ENCODE results near the gene KRT1.
A peak's percentile ranks its signal among the peaks of the same experiment; 100 is the strongest.

KRT1 gene

DNA sequence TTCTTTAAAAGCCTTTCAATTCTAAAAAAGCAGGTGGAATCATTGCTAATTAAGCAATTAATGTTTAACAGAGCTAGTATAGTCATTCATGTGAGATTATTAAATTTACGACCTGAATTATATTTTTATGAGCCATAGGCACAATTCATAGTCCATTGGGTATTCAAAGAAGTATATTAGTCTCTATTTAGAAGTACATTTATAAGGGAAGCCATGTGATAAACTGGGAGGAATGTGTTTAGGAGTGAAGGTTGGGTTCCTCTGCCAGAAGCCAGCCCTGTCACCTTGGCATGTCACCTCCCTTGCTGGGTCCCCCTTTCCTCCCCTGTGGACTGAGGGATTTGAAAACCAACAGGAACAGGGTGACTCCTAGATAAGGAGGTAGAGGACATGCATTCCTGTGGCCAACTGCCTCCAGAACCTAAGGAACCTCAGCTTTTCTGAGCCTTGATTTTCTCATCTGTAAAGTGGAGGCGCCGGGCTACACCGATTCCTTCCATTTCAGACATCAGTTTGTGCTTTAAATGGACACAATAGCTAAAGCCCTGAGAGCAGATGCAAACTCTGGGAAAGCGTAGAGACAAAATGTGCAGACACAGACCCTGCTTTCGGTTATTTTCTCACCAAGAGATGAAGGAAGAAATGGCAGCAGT lies 22.8 kb downstream of the KRT1 start:
- DNase-seq = no peak

DNA sequence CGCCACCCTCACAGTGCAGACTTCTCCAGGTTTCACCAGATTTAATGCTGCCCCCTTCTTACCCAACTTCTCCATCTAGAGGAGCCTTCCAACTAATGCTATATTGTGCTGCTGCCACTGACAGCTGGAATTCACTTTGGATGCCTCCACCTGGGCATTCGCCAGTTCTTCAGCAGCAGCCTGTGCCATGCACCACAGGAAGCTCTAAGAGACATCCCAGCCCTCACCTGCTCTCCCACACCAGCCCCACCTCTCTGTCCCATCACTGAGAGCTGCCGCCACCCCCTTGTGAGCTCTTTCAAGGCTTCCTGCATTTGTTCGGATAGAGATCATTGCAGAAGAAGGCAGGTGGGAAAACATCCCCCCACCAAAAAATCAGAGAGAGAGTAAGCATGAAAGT lies 23.6 kb downstream of the KRT1 start:
- no peak for DNase-seq

DNA sequence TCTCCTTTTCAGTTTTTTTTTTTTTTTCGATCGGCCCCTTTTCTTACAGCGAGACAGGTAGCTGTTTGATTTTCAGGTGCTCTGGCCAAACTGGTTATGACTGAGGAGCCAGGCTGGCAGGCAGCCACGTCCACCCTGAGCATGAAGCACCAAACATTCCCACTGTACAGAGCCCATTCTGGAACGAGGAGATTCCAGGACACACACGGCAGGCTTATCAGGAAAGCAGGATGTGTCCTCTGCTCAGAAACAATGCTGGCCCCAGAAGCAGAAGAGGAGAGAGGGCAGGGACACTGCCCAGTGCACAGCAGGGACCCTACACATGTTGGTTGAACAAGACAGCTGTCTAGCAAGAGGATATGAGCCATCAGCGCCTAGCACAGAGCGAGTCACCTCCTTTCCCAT lies 24.5 kb downstream of the KRT1 start:
- no peak for DNase-seq

DNA sequence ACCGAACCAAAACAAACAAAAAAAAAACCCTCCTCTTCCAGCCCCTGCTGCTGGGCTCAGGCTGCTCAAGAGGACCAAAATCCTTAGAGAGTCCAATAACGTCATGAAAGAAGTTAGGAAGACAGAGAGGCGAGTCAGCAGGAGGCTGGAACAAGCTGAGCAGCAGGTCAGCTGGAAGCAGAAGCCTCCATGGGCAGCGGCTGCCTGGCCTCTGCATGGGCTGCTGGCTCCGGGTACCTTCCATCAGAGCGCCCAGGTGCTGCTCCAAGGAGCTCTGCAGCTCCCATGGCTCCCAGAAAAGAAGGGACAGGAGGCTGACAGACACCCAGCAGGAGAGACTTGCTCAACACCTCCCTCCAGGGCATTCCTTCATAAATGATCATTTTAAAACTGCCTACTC lies 25.0 kb downstream of the KRT1 start:
- no peak for DNase-seq

DNA sequence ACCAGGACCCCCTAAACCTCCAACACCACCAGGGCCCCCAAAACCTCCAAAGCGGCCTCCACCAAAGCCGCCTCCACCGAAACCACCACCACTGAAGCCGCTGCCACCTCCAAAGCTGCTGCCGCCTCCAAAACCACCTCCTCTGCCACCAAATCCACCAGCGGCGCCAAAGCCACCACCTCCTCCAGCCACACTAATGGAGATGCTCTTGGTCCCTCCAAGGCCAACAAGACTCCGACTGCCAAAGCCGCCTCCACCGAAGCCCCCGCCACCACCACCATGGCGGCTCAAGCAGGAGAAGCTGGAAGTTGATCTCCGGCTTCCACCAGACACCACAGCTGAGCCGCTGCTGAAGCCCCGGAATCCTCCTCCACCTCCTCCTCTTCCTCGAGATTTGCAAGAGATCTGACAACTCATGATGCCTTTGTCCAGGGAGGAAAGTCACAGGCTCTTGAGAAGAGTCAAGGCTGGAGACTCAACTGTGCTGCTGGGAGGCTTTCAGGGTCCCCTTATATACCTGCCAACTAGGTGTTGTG lies 28.4 kb downstream of the KRT1 start, which contains the start of gene KRT2:
Gene KRT2, minus strand, starts transcription at position 486 of the 536 bp plus-strand sequence. Its CDS starts 69 bp downstream, at position 417.
- no peak for DNase-seq

DNA sequence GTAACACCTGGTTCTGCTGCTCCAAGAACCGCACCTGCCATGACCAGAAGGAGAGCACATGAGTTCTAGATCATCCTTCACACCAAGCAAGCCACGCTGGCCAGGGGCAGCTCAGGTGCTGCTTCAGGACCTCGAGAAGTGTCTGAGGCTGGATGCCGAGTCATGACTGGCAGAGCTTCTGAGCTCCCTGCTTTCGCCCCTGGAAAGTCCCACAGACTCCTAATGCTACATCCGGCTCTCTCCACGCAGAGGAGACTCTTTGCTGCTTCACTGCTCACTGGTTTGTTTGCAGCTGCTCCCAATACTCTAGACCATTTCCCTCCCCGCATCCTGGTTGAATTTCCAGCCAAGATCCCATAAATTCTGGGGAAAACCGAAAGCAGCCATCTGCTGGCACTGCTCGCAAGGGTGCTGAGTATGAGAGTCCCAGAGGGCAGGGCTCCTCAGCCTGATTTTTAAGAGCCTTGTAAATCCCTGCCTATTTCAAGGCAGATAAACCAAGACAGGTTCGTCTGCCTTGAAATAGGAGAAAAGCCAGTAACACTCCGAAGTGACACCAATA lies 29.6 kb downstream of the KRT1 start:
- DNase-seq = no peak

DNA sequence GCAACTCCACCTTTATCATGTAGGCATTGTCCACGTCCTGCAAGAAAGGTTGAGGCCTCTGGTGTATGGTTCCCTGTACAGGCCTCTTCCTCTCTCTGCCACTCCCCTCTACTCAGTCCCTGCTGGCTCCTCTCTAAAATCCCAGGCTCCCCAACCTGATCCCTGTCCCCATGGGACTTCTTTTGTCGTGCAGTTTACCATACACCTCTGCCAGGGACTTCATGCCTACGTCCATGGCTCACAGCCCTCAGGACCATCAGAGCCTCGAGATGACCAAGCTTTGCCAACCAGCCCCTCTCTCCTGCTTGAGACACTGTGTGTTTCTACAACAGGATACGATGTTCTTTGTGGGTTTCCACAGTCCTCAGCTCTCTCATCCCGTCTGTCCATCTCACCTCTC lies 31.1 kb downstream of the KRT1 start:
- DNase-seq = no peak

DNA sequence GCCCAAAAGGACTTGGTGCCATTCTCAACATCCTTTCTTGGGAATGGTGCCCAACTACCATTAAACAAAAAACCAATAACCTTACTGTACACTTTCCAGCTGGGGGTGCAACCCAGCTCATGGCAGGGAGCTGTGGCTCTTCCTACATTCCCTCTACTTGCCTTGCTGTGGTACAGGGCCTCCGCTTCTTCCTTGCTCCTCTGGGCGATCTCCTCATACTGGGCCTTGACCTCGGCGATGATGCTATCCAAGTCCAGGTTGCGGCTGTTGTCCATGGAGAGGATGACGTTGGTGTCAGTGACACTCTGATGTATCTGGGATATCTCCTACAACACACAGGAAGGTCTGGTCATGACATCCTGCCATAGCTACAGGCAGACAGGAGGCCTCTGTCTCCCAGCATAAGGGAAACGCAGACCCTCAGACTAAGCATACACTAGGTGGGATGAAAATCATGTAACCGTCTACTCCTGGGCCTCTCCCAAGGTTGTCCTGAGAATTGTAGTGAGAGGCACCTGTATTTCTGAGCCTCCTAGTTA lies 32.1 kb downstream of the KRT1 start:
- DNase-seq = no peak

DNA sequence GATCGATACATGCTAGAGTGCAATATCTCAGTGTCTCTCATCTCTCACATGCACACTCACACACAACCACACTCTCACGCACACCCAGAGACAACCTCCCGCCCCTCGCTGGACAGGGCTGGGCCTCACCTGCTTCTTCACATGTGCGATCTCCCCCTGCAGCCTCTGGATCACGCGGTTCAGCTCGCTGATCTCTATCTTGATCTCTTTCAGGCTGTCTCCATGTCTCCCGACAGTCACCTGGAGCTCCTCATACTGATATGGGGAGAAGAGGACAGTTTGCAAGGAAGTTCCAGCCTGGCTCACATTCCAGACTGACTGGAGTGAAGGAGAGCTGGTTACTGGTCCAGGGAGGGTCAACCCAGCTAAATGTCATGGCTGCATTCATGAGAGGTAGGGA lies 32.6 kb downstream of the KRT1 start:
- DNase-seq = no peak

DNA sequence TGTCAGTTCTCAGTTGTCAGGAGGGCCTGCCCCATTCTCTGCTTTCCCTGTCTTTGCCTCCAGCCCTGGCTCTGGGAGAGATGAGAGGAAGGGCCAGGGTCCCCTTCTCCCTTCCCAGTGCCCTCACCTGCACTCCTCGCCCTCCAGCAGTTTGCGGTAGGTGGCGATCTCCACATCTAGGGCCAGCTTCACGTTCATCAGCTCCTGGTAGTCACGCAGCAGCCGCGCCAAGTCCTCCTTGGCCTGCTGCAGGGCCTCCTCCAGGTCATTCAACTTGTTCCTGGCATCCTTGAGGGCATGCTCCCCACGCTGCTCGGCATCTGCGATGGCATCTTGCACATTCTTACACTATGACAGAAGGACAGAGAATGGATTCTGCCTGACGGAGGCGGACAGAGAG lies 33.6 kb downstream of the KRT1 start:
- DNase-seq = no peak

DNA sequence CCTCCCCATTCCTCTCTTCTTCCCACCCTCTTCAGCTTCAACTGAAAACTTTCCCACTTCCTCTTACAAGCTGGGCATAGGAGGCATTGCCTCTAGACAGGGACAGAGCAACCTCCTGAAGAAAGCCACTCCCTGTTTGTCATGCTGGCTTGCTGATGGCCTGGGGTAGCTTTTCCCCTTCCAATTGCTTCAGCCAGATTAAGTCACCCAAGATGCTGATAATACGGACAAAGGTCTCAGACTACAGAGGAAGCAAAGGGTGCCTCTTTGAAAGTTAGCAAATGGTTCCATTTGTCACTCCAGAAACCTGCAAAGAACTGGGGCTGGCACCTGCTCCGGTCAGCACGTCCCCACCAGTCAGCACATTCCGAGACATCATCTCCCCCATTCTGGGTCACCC lies 34.2 kb downstream of the KRT1 start:
- DNase-seq = no peak

DNA sequence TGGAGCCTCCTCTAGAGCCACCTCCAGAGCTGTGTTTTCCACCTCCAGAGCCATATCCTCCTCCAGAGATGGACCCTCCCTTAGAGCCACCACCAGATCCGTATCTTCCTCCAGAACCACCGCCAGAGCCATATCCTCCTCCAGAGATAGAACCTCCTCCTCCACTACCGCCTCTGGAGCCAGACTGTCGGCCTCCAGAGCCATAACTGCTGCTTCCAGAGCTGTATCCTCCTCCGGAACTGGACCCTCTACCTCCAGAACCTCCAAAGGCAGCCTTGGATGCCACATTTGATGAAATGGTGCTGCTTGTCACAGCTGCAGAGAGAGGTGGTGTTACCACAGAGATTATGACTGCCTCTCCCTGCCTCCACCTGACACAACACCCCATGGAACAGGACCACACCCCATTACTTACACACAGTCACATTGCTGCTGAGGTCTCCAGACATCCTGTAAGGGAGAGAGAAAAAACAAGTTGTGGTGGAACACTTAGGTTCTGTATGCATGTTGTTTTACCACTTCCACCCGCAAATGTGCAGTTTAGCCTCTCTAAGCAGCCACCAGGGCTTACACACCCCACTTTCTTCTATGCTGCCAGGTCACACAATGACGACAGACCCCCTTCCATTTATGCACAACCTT lies 35.0 kb downstream of the KRT1 start:
- DNase-seq = peak; percentile 67

DNA sequence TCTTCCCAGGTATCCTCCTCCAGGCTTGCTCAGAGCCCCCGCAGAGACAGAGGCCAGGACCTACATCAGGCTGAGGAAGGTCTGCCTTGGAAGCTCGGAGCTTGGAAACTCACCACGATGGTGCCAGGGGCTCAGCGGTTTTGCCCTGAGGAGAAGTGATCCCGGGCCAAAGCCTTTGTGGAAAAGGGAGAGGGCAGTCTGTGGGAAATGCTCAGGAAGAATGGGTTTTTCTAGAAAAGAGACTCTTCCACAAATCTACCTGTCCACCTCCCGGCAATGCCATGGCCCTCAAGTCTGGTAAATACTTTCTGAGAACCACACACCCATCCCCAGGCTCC lies 36.2 kb downstream of the KRT1 start:
- no peak for DNase-seq

DNA sequence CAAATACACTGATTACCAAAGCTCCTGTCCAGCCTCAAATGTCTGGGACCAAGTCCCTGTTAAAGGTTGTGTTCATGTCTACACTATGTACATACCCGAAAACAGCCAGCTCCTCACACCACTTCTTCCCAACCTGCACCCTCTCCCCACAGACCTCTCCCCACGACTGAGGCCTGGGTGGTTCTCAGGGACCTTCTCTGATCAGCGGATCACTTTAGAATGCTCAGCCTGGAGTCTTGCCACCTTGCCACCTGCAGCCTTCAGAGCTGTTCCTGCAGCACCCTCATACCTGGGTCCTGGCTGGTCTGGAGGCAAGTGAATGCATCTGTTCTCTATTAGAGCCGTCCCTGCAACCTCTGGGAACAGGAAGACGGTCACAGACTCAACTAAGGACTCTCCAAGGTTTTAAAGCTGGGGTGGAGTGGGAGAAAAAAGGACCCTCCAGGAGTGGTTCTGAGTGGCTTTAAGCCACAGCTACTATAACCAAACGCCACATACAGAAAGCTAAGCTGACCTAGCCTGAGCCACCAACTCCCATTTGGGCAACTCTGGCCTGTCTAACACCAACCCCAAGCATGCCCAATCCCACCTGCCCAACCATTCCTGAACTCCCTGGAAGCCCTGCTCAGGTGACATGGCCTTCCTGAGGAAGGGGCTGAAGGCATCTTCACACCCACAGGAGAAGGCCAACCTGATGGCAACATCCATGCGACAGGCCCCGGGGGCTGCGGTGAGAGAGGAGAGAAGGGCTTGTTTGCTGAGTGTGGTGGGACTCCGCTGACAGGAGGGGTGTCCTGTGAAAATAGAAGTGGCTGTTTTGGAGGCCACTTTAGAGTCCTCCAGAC lies 36.8 kb downstream of the KRT1 start:
- no peak for DNase-seq

DNA sequence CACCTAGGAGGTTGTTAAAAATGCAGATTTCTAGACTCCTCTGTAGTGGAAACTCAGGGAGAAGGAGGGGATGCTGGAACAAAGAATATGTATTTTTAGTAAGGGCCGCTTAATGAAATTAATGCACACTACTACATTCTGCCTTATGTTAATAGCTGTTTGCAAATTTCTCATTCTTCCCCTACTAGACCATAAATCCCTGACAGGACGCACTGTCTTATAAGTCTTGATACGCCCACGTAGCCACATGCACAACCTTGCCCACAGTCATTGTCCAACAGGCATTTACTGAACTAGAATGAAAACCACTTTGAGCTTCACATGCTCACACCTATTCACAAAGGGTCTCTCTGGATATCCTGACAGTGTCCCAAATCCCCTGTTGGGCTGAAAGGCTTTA lies 38.7 kb downstream of the KRT1 start:
- no peak for DNase-seq

DNA sequence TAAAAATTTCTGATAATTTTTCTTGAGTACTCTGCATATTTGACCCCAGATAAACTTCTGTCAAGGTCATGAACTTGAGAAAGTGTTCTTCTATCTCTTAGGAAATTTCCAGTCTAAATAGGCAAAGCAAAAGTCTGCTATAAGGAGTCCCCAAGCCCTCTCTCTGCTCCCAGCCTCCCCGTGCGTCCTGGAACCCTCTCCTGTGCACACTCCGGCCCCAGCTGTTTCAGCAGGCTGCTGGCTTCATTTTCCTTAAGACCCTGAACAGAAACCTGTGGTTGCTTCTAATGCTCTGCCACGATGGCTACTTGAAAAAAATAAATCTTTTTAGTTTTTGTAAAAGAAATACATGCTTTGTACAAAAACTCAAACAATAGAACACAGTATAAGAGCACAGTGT lies 42.9 kb downstream of the KRT1 start:
- DNase-seq = no peak

DNA sequence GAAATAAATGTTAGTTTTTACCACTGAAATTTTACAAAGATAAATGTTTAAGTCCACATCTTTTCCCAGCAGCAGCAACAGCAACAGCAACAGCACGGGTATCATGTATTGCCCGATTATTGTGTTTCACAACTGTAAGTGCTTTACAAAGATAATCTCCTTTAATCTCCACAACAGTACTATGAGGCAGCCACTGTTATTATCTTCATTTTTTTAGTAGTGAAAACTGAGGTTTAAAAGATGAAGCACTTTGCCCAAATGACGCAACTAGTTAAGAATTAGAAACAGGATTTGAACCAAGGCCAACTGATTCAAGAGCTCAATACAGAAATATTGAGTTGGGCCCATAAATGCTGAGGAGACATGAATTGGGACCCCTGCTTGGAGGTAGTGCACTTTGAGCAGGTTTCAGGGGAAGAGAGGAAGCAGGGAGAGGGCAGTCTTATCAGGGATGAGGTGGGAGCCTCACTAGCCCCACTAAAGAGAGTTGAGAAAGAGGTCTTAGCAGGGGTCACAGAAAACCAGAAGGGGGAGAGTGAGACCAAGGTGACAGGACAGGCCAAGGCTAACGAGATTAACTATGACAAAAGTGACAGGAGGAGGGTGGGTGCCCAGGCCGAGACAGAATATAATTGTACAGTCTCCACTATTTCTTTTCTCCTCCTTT lies 43.5 kb downstream of the KRT1 start:
- no peak for DNase-seq

DNA sequence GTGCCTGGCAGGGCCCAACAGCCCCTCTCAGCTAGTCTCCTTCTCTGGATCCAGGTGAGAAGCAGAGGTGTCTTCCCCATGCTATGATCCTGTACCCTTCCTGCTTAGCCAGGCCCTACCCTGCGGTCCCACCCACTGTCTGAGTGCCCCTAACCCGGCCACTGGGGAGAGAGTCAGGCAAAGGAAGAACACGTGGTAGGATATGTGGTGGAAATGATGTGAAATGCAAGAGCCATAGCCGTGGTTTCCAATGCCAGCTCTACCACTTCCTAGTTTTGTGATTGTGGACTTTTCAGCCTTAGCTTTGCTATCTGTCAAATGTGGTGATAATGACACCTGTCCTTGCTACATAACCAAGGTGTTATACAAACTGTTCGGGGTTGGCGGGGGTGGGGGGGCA lies 44.0 kb downstream of the KRT1 start:
- DNase-seq = no peak

DNA sequence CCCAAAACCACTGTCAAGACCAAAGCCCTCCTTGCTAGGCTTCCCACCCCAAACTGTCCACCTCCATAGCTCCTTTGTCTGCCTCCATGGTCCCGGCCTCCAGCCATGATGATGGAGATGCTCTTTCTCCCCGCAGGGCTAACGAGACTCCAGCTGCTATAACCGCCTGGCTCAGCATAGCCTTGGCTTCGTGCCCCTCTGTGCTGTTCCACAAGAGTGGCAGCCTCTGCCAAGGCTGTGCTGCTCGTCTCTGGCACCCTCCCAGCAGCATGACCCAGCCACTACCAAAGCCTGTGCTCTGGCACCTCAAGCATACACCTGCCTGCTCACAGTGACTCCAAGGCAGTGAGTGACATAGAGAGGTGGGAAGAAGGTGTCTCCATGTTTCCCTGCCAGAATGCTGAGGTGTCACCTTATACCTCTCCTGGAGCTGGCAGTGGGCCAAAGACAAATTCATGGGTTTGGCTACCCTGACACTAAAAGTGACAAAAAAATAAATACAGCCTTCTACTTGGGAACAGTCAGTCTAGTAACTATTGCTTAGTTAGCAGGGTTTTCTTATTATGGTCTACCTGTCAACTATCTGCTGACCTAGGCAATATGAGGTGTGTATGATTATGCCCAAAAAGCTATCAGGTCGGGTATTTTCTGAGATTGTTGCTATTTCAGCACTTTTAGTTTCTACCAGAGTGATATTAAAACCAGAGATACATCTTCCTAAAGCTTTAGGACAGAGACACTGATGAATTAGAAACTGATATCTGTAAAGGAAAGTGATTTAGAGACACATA lies 45.7 kb downstream of the KRT1 start:
- no peak for DNase-seq

DNA sequence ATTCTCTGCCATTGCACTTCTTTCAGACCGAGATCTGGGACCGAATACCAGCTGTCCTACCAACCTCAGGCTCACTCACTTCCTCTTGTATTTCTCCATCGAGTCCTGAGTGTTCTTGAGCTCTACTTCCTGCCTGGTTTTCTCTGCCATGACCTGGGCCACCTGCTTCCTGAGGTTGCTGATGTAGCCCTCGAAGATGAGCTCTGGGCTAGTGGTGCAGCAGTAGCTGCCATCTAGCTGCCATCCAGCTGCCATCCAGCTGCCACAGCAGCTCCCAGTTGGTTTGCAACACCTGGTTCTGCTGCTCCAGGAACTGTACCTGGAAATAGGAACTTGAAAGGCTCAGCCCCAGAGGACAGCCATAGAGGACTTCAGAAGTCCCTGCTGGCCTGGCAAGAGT lies 46.8 kb downstream of the KRT1 start:
- DNase-seq = peak; percentile 16

DNA sequence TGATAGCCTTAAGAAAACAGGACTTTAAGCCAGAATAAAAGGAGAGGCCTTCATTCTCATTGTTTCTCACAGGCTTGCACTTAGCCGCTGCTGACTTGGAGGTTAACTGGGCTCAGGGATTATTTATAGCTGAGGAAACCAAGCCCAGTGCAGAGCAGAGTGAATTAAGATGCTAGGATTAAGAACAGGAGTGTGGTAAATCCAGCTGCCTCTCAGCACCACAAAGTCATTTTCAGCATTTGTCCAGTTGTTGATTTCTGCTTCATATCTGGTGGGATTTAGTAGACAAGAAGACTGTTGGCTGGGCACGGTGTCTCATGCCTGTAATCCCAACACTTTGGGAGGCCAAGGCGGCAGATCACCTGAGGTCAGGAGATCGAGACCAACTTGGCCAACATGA lies 47.6 kb downstream of the KRT1 start:
- DNase-seq = no peak
